ENCODE measurements around the gene APOBEC3B. TPM values are rescaled to one million over a fixed set of nuclear protein-coding genes. Genes with fewer than 3 reads are reported as not detected.

APOBEC3B gene
- total and polyA plus RNA-seq, 9 of the 15 experiments (the other 6 are each of a cell fraction or from before 2014, with no cell fraction given), result 5.9 to 166 (median 43.2) TPM

DNA sequence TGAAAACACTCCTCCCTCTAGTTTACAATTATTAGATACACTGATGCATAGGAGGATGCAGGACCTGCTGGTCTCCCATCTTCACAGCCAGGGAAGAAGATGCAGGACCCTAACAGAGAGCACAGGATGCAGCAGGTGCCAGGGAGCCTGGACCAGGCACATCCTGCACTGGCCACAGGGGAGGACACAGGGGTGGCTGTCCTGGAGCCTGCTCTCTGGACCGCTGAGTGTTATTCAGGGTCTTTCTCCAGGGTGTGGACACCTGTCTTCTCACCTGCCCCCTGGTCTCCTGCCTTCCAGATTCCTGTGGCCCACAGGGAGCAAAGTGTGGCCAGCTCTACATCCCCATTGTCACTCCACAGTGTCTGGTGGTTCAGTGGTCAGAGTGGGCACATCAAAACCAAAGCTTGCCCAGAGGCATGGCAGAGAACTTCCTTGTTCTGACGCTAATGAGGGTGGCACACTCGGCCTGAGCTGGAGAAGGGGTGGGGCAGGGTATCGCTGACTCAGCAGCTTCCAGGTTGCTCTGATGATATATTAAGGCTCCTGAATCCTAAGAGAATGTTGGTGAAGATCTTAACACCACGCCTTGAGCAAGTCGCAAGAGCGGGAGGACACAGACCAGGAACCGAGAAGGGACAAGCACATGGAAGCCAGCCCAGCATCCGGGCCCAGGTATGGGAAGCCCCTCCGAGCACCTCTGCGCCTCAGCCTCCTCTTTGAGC lies 24.9 kb upstream of the APOBEC3B start, which contains the start of gene APOBEC3A:
TSS of gene APOBEC3A (plus strand) at position 564 of the 725 bp plus-strand sequence. CDS start at position 647, 83 bp downstream.
- Histone ChIP-seq H3K4me1 (replicated peaks in 1 of 2; ENCODE audit: control insufficient read depth in 2 of 2, insufficient read depth in 2 of 2, low read length in 2 of 2) (peaks cover 0 to 4% of the 10 kb centered on the region in 2 experiments; a peak in 3 of 5 replicates), H3K9me3 (replicated peaks; ENCODE audit: control insufficient read depth, insufficient read depth, low read depth, low read length) (no peaks in the 10 kb centered on the region), H3K27ac (ENCODE audit: extremely low read depth, low read depth, low read length) (no peak within 1 kb of the TSS), H3K9me1 (ENCODE audit: control insufficient read depth, insufficient read depth, low read length) (no peaks in the 10 kb centered on the region), H2AFZ (ENCODE audit: low read depth, low read length) (no peak within 1 kb of the TSS), H3K79me2 (ENCODE audit: control insufficient read depth, insufficient read depth, low read length) (no peaks in the 10 kb centered on the region), H3K4me3 (no peak within 1 kb of the TSS), H3K4me2 (ENCODE audit: insufficient read depth, low read length) (no peak within 1 kb of the TSS), H3K27me3 (ENCODE audit: control insufficient read depth in 2 of 2, insufficient read depth in 2 of 2, low read length in 2 of 2) (peaks cover 0 to 11% of the 10 kb centered on the region in 2 experiments; a peak in 2 of 5 replicates), H3K36me3 (ENCODE audit: control insufficient read depth, insufficient read depth, low read length) (no peaks in the 10 kb centered on the region), H4K20me1 (replicated peaks; ENCODE audit: control insufficient read depth, insufficient read depth, low read length) (no peaks in the 10 kb centered on the region), H3K9ac (ENCODE audit: insufficient read depth in 1 of 2, low read depth in 2 of 2, low read length in 2 of 2) (no peak within 1 kb of the TSS)
- ChIA-PET CTCF (ENCODE audit: low intra/inter-chr PET ratio) (no interaction called here), POLR2A (no interaction called here)
- in situ Hi-C loops (cut with MboI), result no loop called here
- intact Hi-C loops (cut with micrococcal nuclease), result no loop called here
- TF ChIP-seq MAFF (IDR thresholded peaks at IDR 0.05; ENCODE audit: low read length), result peak; percentile 92
- TF ChIP-seq ZNF212 (CRISPR knock-in tag; IDR thresholded peaks at IDR 0.05), result no peak
- TF ChIP-seq GATA2 (CRISPR knock-in tag; IDR thresholded peaks at IDR 0.05), result no peak
- TF ChIP-seq NFE2 (IDR thresholded peaks at IDR 0.05; ENCODE audit: low read depth), result no peak
- TF ChIP-seq HDAC3 (IDR thresholded peaks at IDR 0.05; ENCODE audit: borderline replicate concordance, partially characterized antibody), result no peak
- TF ChIP-seq, protein P1, sequence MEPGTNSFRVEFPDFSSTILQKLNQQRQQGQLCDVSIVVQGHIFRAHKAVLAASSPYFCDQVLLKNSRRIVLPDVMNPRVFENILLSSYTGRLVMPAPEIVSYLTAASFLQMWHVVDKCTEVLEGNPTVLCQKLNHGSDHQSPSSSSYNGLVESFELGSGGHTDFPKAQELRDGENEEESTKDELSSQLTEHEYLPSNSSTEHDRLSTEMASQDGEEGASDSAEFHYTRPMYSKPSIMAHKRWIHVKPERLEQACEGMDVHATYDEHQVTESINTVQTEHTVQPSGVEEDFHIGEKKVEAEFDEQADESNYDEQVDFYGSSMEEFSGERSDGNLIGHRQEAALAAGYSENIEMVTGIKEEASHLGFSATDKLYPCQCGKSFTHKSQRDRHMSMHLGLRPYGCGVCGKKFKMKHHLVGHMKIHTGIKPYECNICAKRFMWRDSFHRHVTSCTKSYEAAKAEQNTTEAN (CRISPR knock-in tag; IDR thresholded peaks at IDR 0.05), result no peak
- TF ChIP-seq, protein P2, sequence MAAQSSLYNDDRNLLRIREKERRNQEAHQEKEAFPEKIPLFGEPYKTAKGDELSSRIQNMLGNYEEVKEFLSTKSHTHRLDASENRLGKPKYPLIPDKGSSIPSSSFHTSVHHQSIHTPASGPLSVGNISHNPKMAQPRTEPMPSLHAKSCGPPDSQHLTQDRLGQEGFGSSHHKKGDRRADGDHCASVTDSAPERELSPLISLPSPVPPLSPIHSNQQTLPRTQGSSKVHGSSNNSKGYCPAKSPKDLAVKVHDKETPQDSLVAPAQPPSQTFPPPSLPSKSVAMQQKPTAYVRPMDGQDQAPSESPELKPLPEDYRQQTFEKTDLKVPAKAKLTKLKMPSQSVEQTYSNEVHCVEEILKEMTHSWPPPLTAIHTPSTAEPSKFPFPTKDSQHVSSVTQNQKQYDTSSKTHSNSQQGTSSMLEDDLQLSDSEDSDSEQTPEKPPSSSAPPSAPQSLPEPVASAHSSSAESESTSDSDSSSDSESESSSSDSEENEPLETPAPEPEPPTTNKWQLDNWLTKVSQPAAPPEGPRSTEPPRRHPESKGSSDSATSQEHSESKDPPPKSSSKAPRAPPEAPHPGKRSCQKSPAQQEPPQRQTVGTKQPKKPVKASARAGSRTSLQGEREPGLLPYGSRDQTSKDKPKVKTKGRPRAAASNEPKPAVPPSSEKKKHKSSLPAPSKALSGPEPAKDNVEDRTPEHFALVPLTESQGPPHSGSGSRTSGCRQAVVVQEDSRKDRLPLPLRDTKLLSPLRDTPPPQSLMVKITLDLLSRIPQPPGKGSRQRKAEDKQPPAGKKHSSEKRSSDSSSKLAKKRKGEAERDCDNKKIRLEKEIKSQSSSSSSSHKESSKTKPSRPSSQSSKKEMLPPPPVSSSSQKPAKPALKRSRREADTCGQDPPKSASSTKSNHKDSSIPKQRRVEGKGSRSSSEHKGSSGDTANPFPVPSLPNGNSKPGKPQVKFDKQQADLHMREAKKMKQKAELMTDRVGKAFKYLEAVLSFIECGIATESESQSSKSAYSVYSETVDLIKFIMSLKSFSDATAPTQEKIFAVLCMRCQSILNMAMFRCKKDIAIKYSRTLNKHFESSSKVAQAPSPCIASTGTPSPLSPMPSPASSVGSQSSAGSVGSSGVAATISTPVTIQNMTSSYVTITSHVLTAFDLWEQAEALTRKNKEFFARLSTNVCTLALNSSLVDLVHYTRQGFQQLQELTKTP (IDR thresholded peaks at IDR 0.05; ENCODE audit: low read depth in 1 of 2, partially characterized antibody in 2 of 2), result no peak
- peak; percentile 95 for TF ChIP-seq ZNF316 (IDR thresholded peaks at IDR 0.05)
- 0 out of 2 replicates have a peak, but pooled peaks have one; percentile 9 for TF ChIP-seq CTBP1 (IDR thresholded peaks at IDR 0.05; ENCODE audit: borderline replicate concordance)
- peak; percentile 94 for TF ChIP-seq C11orf30 (IDR thresholded peaks at IDR 0.05; ENCODE audit: low read depth)
- TF ChIP-seq NR2F6 (CRISPR knock-in tag; IDR thresholded peaks at IDR 0.05), result no peak
- peak; percentile 90 for TF ChIP-seq MAFG (tag; conservative IDR thresholded peaks at IDR 0.05)
- peak; percentile 94 for TF ChIP-seq MAFK (IDR thresholded peaks at IDR 0.05; ENCODE audit: low read length)
- FAIRE-seq (no peak), ATAC-seq (no peak), DNase-seq (ENCODE audit: extremely low read depth in 1 of 4, low spot score in 3 of 4) (no peak)
- BruUV-seq (replicated peaks), result no TSS peak
- WGBS (ENCODE audit: insufficient coverage, low coverage, missing lambda C conversion rate), result 2% methylated on average over 7 of the region's 11 CpGs

All from K562 (cell line).